ENCODE data around the gene CHST5. TPM values are rescaled to one million over a fixed set of nuclear protein-coding genes. Genes with fewer than 3 reads are reported as not detected.

Gene CHST5
- total and polyA plus RNA-seq, 2 experiments from 2014 or later: not detected

GRCh38 chr16:75535211-75535843 is 581 bp downstream of the CHST5 start:
- no peak overlapping the region for H3K27ac Mint-ChIP-seq
- H3K9me3 Mint-ChIP-seq: no peaks in the 10 kb centered on the region
- no peaks in the 10 kb centered on the region for H3F3A ChIP-seq (replicated peaks; ENCODE audit: low read depth)

DNA sequence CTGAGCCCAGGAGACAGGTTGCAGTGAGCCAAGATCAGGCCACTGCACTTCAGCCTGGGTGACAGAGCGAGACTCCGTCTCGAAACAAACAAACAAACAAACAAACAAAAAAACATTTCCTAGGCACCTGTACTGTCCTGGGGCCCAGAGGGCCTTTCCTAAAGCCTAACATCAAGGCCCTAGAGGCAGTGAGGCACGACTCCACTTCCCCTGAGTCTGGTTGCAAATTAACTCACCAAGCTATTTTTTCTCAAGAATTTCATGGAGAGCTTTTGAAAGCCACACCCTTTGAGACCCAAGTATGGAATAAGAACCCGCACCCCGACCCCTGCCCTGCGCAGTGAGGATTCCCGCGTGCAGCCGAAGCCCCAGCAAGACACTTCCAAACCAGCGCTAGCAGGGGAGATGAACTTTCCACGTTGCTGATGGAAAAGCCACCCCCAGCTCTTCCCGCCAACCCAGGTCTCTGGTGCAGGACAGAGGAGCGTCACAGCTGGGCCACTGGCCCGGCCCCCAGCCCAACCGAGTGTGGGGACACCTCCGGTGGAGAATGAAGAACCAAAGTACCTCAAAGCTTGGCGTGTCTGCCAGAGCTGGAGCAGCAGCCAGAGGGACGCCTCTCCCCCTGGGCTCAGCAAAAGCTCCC is 1.2 kb downstream of the CHST5 start:
- Histone ChIP-seq H3K79me2 (replicated peaks; ENCODE audit: insufficient read depth) (no peaks in the 10 kb centered on the region), H3K9me2 (ENCODE audit: insufficient read depth) (no peaks in the 10 kb centered on the region), H3K27me3 (ENCODE audit: insufficient read depth) (no peaks in the 10 kb centered on the region), H2AFZ (peak overlapping the region; percentile 93), H3K36me3 (ENCODE audit: insufficient read depth) (no peaks in the 10 kb centered on the region), H3K4me3 (no peak overlapping the region), H3F3A (replicated peaks; ENCODE audit: low read depth) (no peaks in the 10 kb centered on the region), H4K20me1 (replicated peaks; ENCODE audit: insufficient read depth) (no peaks in the 10 kb centered on the region), H3K4me2 (no peak overlapping the region), H3K4me1 (ENCODE audit: insufficient read depth) (0 out of 2 replicates have a peak, but pooled peaks cover 5% of the 10 kb centered on the region), H3K27ac (ENCODE audit: low read depth) (no peak overlapping the region)
- no peak overlapping the region for H3K27ac Mint-ChIP-seq
- ATAC-seq: no peak; the same call in 1 of the 3 replicates
- no peak for DNase-seq (ENCODE audit: low spot score)
- no peak overlapping the region for H3K4me3 Mint-ChIP-seq
- H3K27me3 Mint-ChIP-seq (ENCODE audit: insufficient read depth, low read depth, poor library complexity): peaks cover 7% of the 10 kb centered on the region
- H3K9me3 Mint-ChIP-seq: no peaks in the 10 kb centered on the region
- H3K4me1 Mint-ChIP-seq: peaks cover 9% of the 10 kb centered on the region; the same call in 1 of the 3 replicates
- no peaks in the 10 kb centered on the region for H3K36me3 Mint-ChIP-seq (ENCODE audit: low read depth)
- TF ChIP-seq POLR2AphosphoS5 (IDR thresholded peaks at IDR 0.05; ENCODE audit: low read depth): no peak
- TF ChIP-seq, protein P1, sequence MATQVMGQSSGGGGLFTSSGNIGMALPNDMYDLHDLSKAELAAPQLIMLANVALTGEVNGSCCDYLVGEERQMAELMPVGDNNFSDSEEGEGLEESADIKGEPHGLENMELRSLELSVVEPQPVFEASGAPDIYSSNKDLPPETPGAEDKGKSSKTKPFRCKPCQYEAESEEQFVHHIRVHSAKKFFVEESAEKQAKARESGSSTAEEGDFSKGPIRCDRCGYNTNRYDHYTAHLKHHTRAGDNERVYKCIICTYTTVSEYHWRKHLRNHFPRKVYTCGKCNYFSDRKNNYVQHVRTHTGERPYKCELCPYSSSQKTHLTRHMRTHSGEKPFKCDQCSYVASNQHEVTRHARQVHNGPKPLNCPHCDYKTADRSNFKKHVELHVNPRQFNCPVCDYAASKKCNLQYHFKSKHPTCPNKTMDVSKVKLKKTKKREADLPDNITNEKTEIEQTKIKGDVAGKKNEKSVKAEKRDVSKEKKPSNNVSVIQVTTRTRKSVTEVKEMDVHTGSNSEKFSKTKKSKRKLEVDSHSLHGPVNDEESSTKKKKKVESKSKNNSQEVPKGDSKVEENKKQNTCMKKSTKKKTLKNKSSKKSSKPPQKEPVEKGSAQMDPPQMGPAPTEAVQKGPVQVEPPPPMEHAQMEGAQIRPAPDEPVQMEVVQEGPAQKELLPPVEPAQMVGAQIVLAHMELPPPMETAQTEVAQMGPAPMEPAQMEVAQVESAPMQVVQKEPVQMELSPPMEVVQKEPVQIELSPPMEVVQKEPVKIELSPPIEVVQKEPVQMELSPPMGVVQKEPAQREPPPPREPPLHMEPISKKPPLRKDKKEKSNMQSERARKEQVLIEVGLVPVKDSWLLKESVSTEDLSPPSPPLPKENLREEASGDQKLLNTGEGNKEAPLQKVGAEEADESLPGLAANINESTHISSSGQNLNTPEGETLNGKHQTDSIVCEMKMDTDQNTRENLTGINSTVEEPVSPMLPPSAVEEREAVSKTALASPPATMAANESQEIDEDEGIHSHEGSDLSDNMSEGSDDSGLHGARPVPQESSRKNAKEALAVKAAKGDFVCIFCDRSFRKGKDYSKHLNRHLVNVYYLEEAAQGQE (IDR thresholded peaks at IDR 0.05; ENCODE audit: unreplicated experiment): no peak
- TF ChIP-seq EZH2phosphoT487 (IDR thresholded peaks at IDR 0.05; ENCODE audit: unreplicated experiment): no peak
- TF ChIP-seq CTCF (conservative IDR thresholded peaks at IDR 0.05; ENCODE audit: low read depth in 2 of 2): no peak
- TF ChIP-seq ZNF462 (CRISPR knock-in tag; IDR thresholded peaks at IDR 0.05): no peak
- no peak for TF ChIP-seq EZH2 (IDR thresholded peaks at IDR 0.05; ENCODE audit: low read depth, unreplicated experiment)
- no peak for TF ChIP-seq STAT1 (IDR thresholded peaks at IDR 0.05; ENCODE audit: unreplicated experiment)
- TF ChIP-seq ZNF331 (CRISPR knock-in tag; IDR thresholded peaks at IDR 0.05; ENCODE audit: low read depth): no peak

More at GRCh38 chr16:75535211-75535843, 581 bp downstream of the CHST5 start:
- Histone ChIP-seq H3K27ac (ENCODE audit: low read depth) (no peak overlapping the region), H3K4me2 (no peak overlapping the region), H2AFZ (peak overlapping the region; percentile 93), H3K36me3 (ENCODE audit: insufficient read depth) (no peaks in the 10 kb centered on the region), H3K4me1 (ENCODE audit: insufficient read depth) (0 out of 2 replicates have a peak, but pooled peaks cover 5% of the 10 kb centered on the region), H3K27me3 (ENCODE audit: insufficient read depth) (no peaks in the 10 kb centered on the region), H3K79me2 (replicated peaks; ENCODE audit: insufficient read depth) (no peaks in the 10 kb centered on the region), H4K20me1 (replicated peaks; ENCODE audit: insufficient read depth) (no peaks in the 10 kb centered on the region), H3K4me3 (peak overlapping the region; percentile 28; the same call in 1 of the 2 replicates), H3K9me2 (ENCODE audit: insufficient read depth) (no peaks in the 10 kb centered on the region)
- TF ChIP-seq ZNF114 (CRISPR knock-in tag; IDR thresholded peaks at IDR 0.05) (no peak), EZH2phosphoT487 (IDR thresholded peaks at IDR 0.05; ENCODE audit: unreplicated experiment) (no peak)
- Mint-ChIP-seq H3K27me3 (ENCODE audit: insufficient read depth, low read depth, poor library complexity) (peaks cover 7% of the 10 kb centered on the region), H3K4me1 (peaks cover 9% of the 10 kb centered on the region; the same call in 1 of the 3 replicates), H3K36me3 (ENCODE audit: low read depth) (no peaks in the 10 kb centered on the region), H3K4me3 (no peak overlapping the region)
- DNase-seq (ENCODE audit: low spot score) (peak; percentile 62), ATAC-seq (peak; percentile 86)

Measured in GM23338 (cell line).